Upper lobe of right lung (tissue), 1 donor: ENCODE measurements around the gene MBD3. TPM values are rescaled to one million over a fixed set of nuclear protein-coding genes. Genes with fewer than 3 reads are reported as not detected.
"Not testable (repeated sequence)": the region's sequence is repeated elsewhere in the genome, so short reads cannot be mapped to it uniquely, and the experiment has no call there.

ENCODE experiments used
- ATAC-seq: fragments of 200-7000 bp; cut with Tn5 transposase; one replicate; pipeline ENCODE4 v1.9.1; 2020; ENCODE audit warnings: mild to moderate bottlenecking, moderate library complexity
- DNase-seq: peaks from one replicate; pipeline ENCODE4 v3.0.0-alpha.2; 2020
- H3K27ac ChIP-seq: fragments of 200-600 bp; one replicate; pipeline ENCODE4 v1.8.0; 2022
- H3K27me3 ChIP-seq: fragments of 200-600 bp; one replicate; pipeline ENCODE4 v1.8.0; 2022; ENCODE audit warnings: mild to moderate bottlenecking
- H3K36me3 ChIP-seq: fragments of 200-600 bp; one replicate; pipeline ENCODE4 v1.8.0; 2022
- H3K4me1 ChIP-seq: fragments of 200-600 bp; one replicate; pipeline ENCODE4 v1.8.0; 2022
- H3K4me3 ChIP-seq: fragments of 200-600 bp; one replicate; pipeline ENCODE4 v1.8.0; 2022; ENCODE audit warnings: mild to moderate bottlenecking
- H3K9me3 ChIP-seq: fragments of 200-600 bp; one replicate; pipeline ENCODE4 v1.8.0; 2022
- CTCF ChIP-seq: fragments of 200-600 bp; IDR thresholded peaks from one replicate; pipeline ENCODE4 v1.8.0; 2022; ENCODE audit warnings: antibody characterized with exemption
- intact Hi-C: fragments of 100-400 bp; cut with DNase I; formaldehyde crosslinking; loops from one replicate; pipeline ENCODE4 v1.11.0; 2022
- total RNA-seq: library from RNA; stranded (reverse); fragmentation: NEBNext Ultra II Directional; extraction: Animal tissue kit (Norgen Biotek cat#: 25700); gene quantifications from one replicate; pipeline ENCODE4 v1.2.1, GENCODE V29; 2021
- donor health status: DM: no; HTN: yes; CAD: no; lungs with severe emphysema.

MBD3 gene
- total RNA-seq, 1 donor from 2014 or later: 78.7 TPM

- no peak overlapping the region for H3K27ac ChIP-seq
- intact Hi-C loops: no loop called here
- no peak for TF ChIP-seq CTCF
- no peaks in the 10 kb centered on the region for H3K4me1 ChIP-seq
- H3K4me3 ChIP-seq: no peak overlapping the region
- ATAC-seq: no peak
- H3K9me3 ChIP-seq: no peaks in the 10 kb centered on the region
- H3K27me3 ChIP-seq: no peaks in the 10 kb centered on the region
- no peak for DNase-seq
- H3K36me3 ChIP-seq: no peaks in the 10 kb centered on the region
These were observed 41.3 kb downstream of the MBD3 start for GRCh38 chr19:1551068-1552040.

- Histone ChIP-seq H3K27me3 (no peaks in the 10 kb centered on the region), H3K36me3 (no peaks in the 10 kb centered on the region), H3K9me3 (no peaks in the 10 kb centered on the region), H3K27ac (no peak overlapping the region), H3K4me3 (no peak overlapping the region), H3K4me1 (peaks cover 4% of the 10 kb centered on the region)
- no peak for ATAC-seq
- DNase-seq: no peak
- intact Hi-C loops: loop anchor here (10.0 kb wide), 2 partner anchors 125 to 215 kb away; no protein-coding TSS in a partner anchor
- TF ChIP-seq CTCF: no peak
These were observed 43.2 kb downstream of the MBD3 start for GRCh38 chr19:1549332-1549945.

- Histone ChIP-seq H3K9me3 (no peaks in the 10 kb centered on the region), H3K27ac (no peak overlapping the region), H3K27me3 (peaks cover 12% of the 10 kb centered on the region), H3K36me3 (no peaks in the 10 kb centered on the region), H3K4me1 (no peaks in the 10 kb centered on the region), H3K4me3 (no peak overlapping the region)
- TF ChIP-seq CTCF: no peak
- DNase-seq (no peak), ATAC-seq (no peak)
- intact Hi-C loops: loop anchor here (10.0 kb wide), 2 partner anchors 134 to 224 kb away; no protein-coding TSS in a partner anchor
These were observed 52.2 kb downstream of the MBD3 start for GRCh38 chr19:1540365-1540925.

- DNase-seq, H3K4me1 ChIP-seq, H3K27ac ChIP-seq, H3K36me3 ChIP-seq, H3K4me3 ChIP-seq, ATAC-seq, H3K9me3 ChIP-seq: not testable (repeated sequence)
- intact Hi-C loops: loop anchor here (10.0 kb wide), 2 partner anchors 135 to 225 kb away; no protein-coding TSS in a partner anchor
- peaks cover 12% of the 10 kb centered on the region for H3K27me3 ChIP-seq
These were observed 52.9 kb downstream of the MBD3 start for GRCh38 chr19:1539749-1540148.

GRCh38 chr19:1538978-1539377 lies 53.7 kb downstream of the MBD3 start:
- intact Hi-C loops: no loop called here
- TF ChIP-seq CTCF: no peak
- no peak for ATAC-seq

GRCh38 chr19:1535699-1536098 lies 57.0 kb downstream of the MBD3 start:
- DNase-seq, H3K36me3 ChIP-seq, H3K4me3 ChIP-seq, H3K9me3 ChIP-seq, intact Hi-C loops, ATAC-seq, H3K27ac ChIP-seq, H3K4me1 ChIP-seq: not testable (repeated sequence)
- H3K27me3 ChIP-seq: peaks cover 30% of the 10 kb centered on the region

More at GRCh38 chr19:1538978-1539377, 53.7 kb downstream of the MBD3 start:
- H3K27me3 ChIP-seq: peaks cover 12% of the 10 kb centered on the region
- H3K36me3 ChIP-seq: no peaks in the 10 kb centered on the region
- DNase-seq: no peak
- H3K4me3 ChIP-seq: no peak overlapping the region
- H3K4me1 ChIP-seq: no peaks in the 10 kb centered on the region
- H3K27ac ChIP-seq: no peak overlapping the region
- H3K9me3 ChIP-seq: no peaks in the 10 kb centered on the region
